Mucosa of stomach (tissue), 1 donor: ENCODE results near the gene PTPRH.

Source experiments
- H3K27me3 ChIP-seq: one replicate; pipeline ENCODE4 v1.7.0; 2013; ENCODE audit warnings: mild to moderate bottlenecking, low read length; ENCODE audit not compliant: control insufficient read depth, insufficient read depth
- H3K36me3 ChIP-seq: one replicate; pipeline ENCODE4 v1.7.0; 2013; ENCODE audit warnings: low read length; ENCODE audit not compliant: control insufficient read depth, insufficient read depth
- H3K4me1 ChIP-seq: one replicate; pipeline ENCODE4 v1.7.0; 2013; ENCODE audit warnings: mild to moderate bottlenecking, low read length; ENCODE audit not compliant: control insufficient read depth, insufficient read depth
- H3K4me3 ChIP-seq: one replicate; pipeline ENCODE4 v1.7.0; 2013; ENCODE audit warnings: low read length
- H3K9ac ChIP-seq: one replicate; pipeline ENCODE4 v1.7.0; 2013; ENCODE audit warnings: mild to moderate bottlenecking, low read length, moderate library complexity
- H3K9me3 ChIP-seq: one replicate; pipeline ENCODE4 v1.7.0; 2013; ENCODE audit warnings: mild to moderate bottlenecking, low read length, moderate library complexity; ENCODE audit not compliant: control insufficient read depth
- donor health status: Pancreatic carcinoma.

Gene PTPRH

GRCh38 chr19:55241935-55242464 lies 32.7 kb upstream of the PTPRH start:
- Histone ChIP-seq H3K4me3 (no peak overlapping the region), H3K27me3 (no peaks in the 10 kb centered on the region), H3K4me1 (peaks cover 2% of the 10 kb centered on the region), H3K36me3 (peaks cover 22% of the 10 kb centered on the region), H3K9ac (no peak overlapping the region), H3K9me3 (no peaks in the 10 kb centered on the region)

GRCh38 chr19:55241143-55241934 lies 32.0 kb upstream of the PTPRH start:
- no peaks in the 10 kb centered on the region for H3K27me3 ChIP-seq
- no peaks in the 10 kb centered on the region for H3K9me3 ChIP-seq
- no peak overlapping the region for H3K9ac ChIP-seq
- peaks cover 29% of the 10 kb centered on the region for H3K36me3 ChIP-seq
- H3K4me1 ChIP-seq: no peaks in the 10 kb centered on the region
- no peak overlapping the region for H3K4me3 ChIP-seq

- peaks cover 33% of the 10 kb centered on the region for H3K36me3 ChIP-seq
- no peak overlapping the region for H3K9ac ChIP-seq
- no peaks in the 10 kb centered on the region for H3K4me1 ChIP-seq
- no peaks in the 10 kb centered on the region for H3K9me3 ChIP-seq
- H3K27me3 ChIP-seq: no peaks in the 10 kb centered on the region
- H3K4me3 ChIP-seq: no peak overlapping the region
Observed at GRCh38 chr19:55240713-55241020, 31.4 kb upstream of the PTPRH start.

DNA sequence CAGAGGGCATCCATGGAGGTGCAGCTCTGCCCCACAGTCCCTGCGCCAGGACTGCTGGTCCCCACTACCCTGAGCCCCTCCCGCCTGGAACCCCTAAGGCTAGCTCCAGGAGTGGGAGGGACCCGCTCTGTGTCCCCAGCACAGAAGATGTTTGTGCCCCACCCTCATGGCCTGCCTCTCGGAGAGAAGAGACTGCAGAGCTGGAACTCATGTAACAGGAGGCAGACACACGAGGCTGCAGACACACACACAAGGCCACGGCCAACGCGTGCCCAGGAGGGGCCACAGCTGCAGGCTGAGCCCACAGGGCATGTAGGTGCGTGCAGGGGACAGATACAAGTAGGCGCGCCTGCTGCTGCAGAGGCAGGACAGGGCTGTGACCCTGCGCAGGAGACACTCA lies 29.7 kb upstream of the PTPRH start:
- Histone ChIP-seq H3K27me3 (no peaks in the 10 kb centered on the region), H3K36me3 (peaks cover 33% of the 10 kb centered on the region), H3K4me3 (no peak overlapping the region), H3K9ac (no peak overlapping the region), H3K9me3 (no peaks in the 10 kb centered on the region), H3K4me1 (no peaks in the 10 kb centered on the region)

DNA sequence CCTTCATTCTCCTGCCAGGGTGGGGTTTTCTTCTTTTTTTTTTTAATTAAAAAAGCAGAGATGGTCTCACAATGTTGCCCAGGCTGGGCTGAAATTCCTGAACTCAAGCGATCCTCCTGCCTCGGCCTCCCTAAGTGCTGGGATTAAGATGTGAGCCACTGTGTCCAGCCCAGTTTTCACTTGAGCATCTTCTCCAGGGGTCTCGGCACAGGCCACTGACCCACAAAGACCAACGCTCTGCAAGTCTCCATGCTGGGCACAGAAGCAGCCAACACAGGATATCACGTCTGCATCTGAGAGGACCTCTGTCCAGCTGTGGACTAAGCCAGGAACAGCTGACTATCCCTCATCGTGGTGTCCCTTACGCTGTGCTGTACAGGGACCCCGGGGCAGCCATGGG lies 28.7 kb upstream of the PTPRH start:
- Histone ChIP-seq H3K9me3 (no peaks in the 10 kb centered on the region), H3K36me3 (peaks cover 33% of the 10 kb centered on the region), H3K9ac (no peak overlapping the region), H3K27me3 (no peaks in the 10 kb centered on the region), H3K4me3 (no peak overlapping the region), H3K4me1 (no peaks in the 10 kb centered on the region)

- no peaks in the 10 kb centered on the region for H3K27me3 ChIP-seq
- H3K9me3 ChIP-seq: no peaks in the 10 kb centered on the region
- no peak overlapping the region for H3K4me3 ChIP-seq
- peaks cover 23% of the 10 kb centered on the region for H3K36me3 ChIP-seq
- H3K4me1 ChIP-seq: peaks cover 15% of the 10 kb centered on the region
- H3K9ac ChIP-seq: no peak overlapping the region
Observed at GRCh38 chr19:55232986-55233385, 23.7 kb upstream of the PTPRH start.

- Histone ChIP-seq H3K36me3 (peaks cover 26% of the 10 kb centered on the region), H3K4me3 (no peak overlapping the region), H3K27me3 (no peaks in the 10 kb centered on the region), H3K9me3 (no peaks in the 10 kb centered on the region), H3K9ac (no peak overlapping the region), H3K4me1 (peaks cover 19% of the 10 kb centered on the region)
Observed at GRCh38 chr19:55232286-55232602, 22.9 kb upstream of the PTPRH start.

GRCh38 chr19:55231391-55232285 lies 22.3 kb upstream of the PTPRH start:
- Histone ChIP-seq H3K4me1 (peaks cover 19% of the 10 kb centered on the region), H3K27me3 (no peaks in the 10 kb centered on the region), H3K4me3 (no peak overlapping the region), H3K36me3 (peaks cover 20% of the 10 kb centered on the region), H3K9ac (no peak overlapping the region), H3K9me3 (no peaks in the 10 kb centered on the region)

DNA sequence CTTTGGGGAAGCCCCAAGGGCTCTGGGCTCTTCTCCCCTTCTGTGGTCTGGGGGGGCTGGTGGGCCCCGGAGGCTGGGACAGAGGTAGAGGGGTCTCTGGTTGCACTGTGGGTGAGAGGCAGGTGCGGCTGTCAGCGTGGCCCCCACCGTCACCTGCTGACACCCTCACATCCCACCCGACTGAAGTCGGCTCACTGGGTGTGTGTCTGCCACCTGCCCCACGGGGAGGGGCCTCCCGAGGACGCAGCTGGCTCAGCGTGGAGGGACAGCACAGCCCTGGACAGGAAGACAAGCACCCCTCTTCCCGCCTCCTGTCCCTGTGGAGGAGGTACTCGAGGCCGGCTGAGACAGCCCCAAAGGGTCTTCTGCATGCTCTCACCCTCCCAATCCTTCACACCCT lies 21.5 kb upstream of the PTPRH start:
- Histone ChIP-seq H3K36me3 (peaks cover 14% of the 10 kb centered on the region), H3K9me3 (no peaks in the 10 kb centered on the region), H3K9ac (no peak overlapping the region), H3K4me1 (peaks cover 19% of the 10 kb centered on the region), H3K4me3 (no peak overlapping the region), H3K27me3 (no peaks in the 10 kb centered on the region)

- no peaks in the 10 kb centered on the region for H3K27me3 ChIP-seq
- no peak overlapping the region for H3K9ac ChIP-seq
- peaks cover 19% of the 10 kb centered on the region for H3K4me1 ChIP-seq
- no peaks in the 10 kb centered on the region for H3K9me3 ChIP-seq
- H3K4me3 ChIP-seq: no peak overlapping the region
- peaks cover 18% of the 10 kb centered on the region for H3K36me3 ChIP-seq
Observed at GRCh38 chr19:55230329-55230728, 21.0 kb upstream of the PTPRH start.

- H3K9ac ChIP-seq: peak overlapping the region; percentile 15
- no peaks in the 10 kb centered on the region for H3K9me3 ChIP-seq
- H3K4me3 ChIP-seq: no peak overlapping the region
- no peaks in the 10 kb centered on the region for H3K27me3 ChIP-seq
- peaks cover 18% of the 10 kb centered on the region for H3K36me3 ChIP-seq
- peaks cover 19% of the 10 kb centered on the region for H3K4me1 ChIP-seq
Observed at GRCh38 chr19:55229789-55230182, 20.5 kb upstream of the PTPRH start.

GRCh38 chr19:55229145-55229788 lies 20.0 kb upstream of the PTPRH start:
- H3K4me3 ChIP-seq: no peak overlapping the region
- peak overlapping the region; percentile 15 for H3K9ac ChIP-seq
- peaks cover 19% of the 10 kb centered on the region for H3K4me1 ChIP-seq
- no peaks in the 10 kb centered on the region for H3K9me3 ChIP-seq
- H3K27me3 ChIP-seq: no peaks in the 10 kb centered on the region
- H3K36me3 ChIP-seq: peaks cover 18% of the 10 kb centered on the region
